ENCODE data around the gene SORCS2. TPM values are rescaled to one million over a fixed set of nuclear protein-coding genes. Genes with fewer than 3 reads are reported as not detected.

SORCS2 gene
- total RNA-seq, 1 donor from 2014 or later: not detected

- H3K27ac Mint-ChIP-seq: no peak overlapping the region
- no peaks in the 10 kb centered on the region for H3K4me1 Mint-ChIP-seq
- CTCF ChIA-PET: no interaction called here
- ATAC-seq (ENCODE audit: low read depth) (no peak), DNase-seq (no peak)
- POLR2A ChIA-PET: no interaction called here
- TF ChIP-seq CTCF (IDR thresholded peaks at IDR 0.05): no peak
- H3K4me3 Mint-ChIP-seq: no peak overlapping the region
- no peaks in the 10 kb centered on the region for H3K9me3 Mint-ChIP-seq
- intact Hi-C loops (cut with micrococcal nuclease): no loop called here
- H3K27me3 Mint-ChIP-seq: no peaks in the 10 kb centered on the region
- H3K36me3 Mint-ChIP-seq (ENCODE audit: low read depth): no peaks in the 10 kb centered on the region
Observed at GRCh38 chr4:7435471-7436061, 243.2 kb downstream of the SORCS2 start.

- H3K9me3 Mint-ChIP-seq: no peaks in the 10 kb centered on the region
- H3K27ac Mint-ChIP-seq: no peak overlapping the region
- H3K4me1 Mint-ChIP-seq: no peaks in the 10 kb centered on the region
- ATAC-seq (ENCODE audit: low read depth): no peak
- no peak for DNase-seq
- intact Hi-C loops (cut with micrococcal nuclease): no loop called here
- ChIA-PET POLR2A (no interaction called here), CTCF (no interaction called here)
- H3K36me3 Mint-ChIP-seq (ENCODE audit: low read depth): no peaks in the 10 kb centered on the region
- H3K27me3 Mint-ChIP-seq: no peaks in the 10 kb centered on the region
- no peak overlapping the region for H3K4me3 Mint-ChIP-seq
- no peak for TF ChIP-seq CTCF (IDR thresholded peaks at IDR 0.05)
Observed at GRCh38 chr4:7436256-7436655, 243.9 kb downstream of the SORCS2 start.

GRCh38 chr4:7439699-7440098 lies 247.4 kb downstream of the SORCS2 start:
- POLR2A ChIA-PET: no interaction called here

GRCh38 chr4:7441201-7441600 lies 248.9 kb downstream of the SORCS2 start:
- ChIA-PET CTCF (no interaction called here), POLR2A (no interaction called here)
- peaks cover 10% of the 10 kb centered on the region for H3K27me3 Mint-ChIP-seq
- no peaks in the 10 kb centered on the region for H3K36me3 Mint-ChIP-seq (ENCODE audit: low read depth)
- H3K27ac Mint-ChIP-seq: no peak overlapping the region
- no peak for DNase-seq
- H3K9me3 Mint-ChIP-seq: peaks cover 4% of the 10 kb centered on the region
- intact Hi-C loops (cut with micrococcal nuclease): no loop called here
- ATAC-seq (ENCODE audit: low read depth): no peak
- H3K4me1 Mint-ChIP-seq: no peaks in the 10 kb centered on the region
- TF ChIP-seq CTCF (IDR thresholded peaks at IDR 0.05): no peak
- no peak overlapping the region for H3K4me3 Mint-ChIP-seq

More at GRCh38 chr4:7439699-7440098, 247.4 kb downstream of the SORCS2 start:
- H3K4me1 Mint-ChIP-seq: no peaks in the 10 kb centered on the region
- peaks cover 4% of the 10 kb centered on the region for H3K9me3 Mint-ChIP-seq
- intact Hi-C loops (cut with micrococcal nuclease): no loop called here
- CTCF ChIA-PET: no interaction called here
- DNase-seq (no peak), ATAC-seq (ENCODE audit: low read depth) (no peak)
- H3K27ac Mint-ChIP-seq: no peak overlapping the region
- H3K4me3 Mint-ChIP-seq: no peak overlapping the region
- no peaks in the 10 kb centered on the region for H3K36me3 Mint-ChIP-seq (ENCODE audit: low read depth)
- no peak for TF ChIP-seq CTCF (IDR thresholded peaks at IDR 0.05)
- peaks cover 10% of the 10 kb centered on the region for H3K27me3 Mint-ChIP-seq

GRCh38 chr4:7442574-7443162 lies 250.3 kb downstream of the SORCS2 start:
- no peaks in the 10 kb centered on the region for H3K36me3 Mint-ChIP-seq (ENCODE audit: low read depth)
- DNase-seq (no peak), ATAC-seq (ENCODE audit: low read depth) (no peak)
- ChIA-PET CTCF (no interaction called here), POLR2A (no interaction called here)
- no peaks in the 10 kb centered on the region for H3K4me1 Mint-ChIP-seq
- H3K27ac Mint-ChIP-seq: no peak overlapping the region
- H3K9me3 Mint-ChIP-seq: peaks cover 4% of the 10 kb centered on the region
- peaks cover 10% of the 10 kb centered on the region for H3K27me3 Mint-ChIP-seq
- intact Hi-C loops (cut with micrococcal nuclease): no loop called here
- H3K4me3 Mint-ChIP-seq: no peak overlapping the region
- no peak for TF ChIP-seq CTCF (IDR thresholded peaks at IDR 0.05)

Measured in activated B cell treated with CpG ODN at 0.5 μM for 24 hours (primary cell).